ENCODE data around the gene AKAIN1.

DNA sequence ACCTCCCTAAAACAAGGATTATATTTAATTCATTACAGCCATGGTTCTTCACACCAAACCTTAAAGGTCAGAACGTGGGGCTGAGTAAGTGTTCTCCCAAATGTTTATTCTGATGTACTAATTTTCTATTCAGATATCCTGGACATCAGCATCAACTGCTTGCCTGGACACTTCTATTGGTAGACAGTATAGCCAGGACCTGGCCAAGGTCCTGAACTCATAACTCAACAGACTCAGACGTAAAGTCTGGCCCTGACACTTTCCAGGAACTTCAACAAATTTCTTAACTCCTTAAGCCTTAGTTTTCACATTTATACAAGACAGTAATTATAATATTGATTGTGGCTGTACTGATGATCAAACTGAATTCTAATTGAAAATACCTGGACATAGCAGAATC, 89.1 kb downstream of the AKAIN1 start:
- TF ChIP-seq YY1 (IDR thresholded peaks at IDR 0.05; ENCODE audit: insufficient read depth, insufficient read length) = no peak
- TF ChIP-seq SUZ12 (IDR thresholded peaks at IDR 0.05; ENCODE audit: extremely low read depth, insufficient read depth, insufficient read length) = no peak
